ENCODE data around the gene LPP.

LPP gene

DNA sequence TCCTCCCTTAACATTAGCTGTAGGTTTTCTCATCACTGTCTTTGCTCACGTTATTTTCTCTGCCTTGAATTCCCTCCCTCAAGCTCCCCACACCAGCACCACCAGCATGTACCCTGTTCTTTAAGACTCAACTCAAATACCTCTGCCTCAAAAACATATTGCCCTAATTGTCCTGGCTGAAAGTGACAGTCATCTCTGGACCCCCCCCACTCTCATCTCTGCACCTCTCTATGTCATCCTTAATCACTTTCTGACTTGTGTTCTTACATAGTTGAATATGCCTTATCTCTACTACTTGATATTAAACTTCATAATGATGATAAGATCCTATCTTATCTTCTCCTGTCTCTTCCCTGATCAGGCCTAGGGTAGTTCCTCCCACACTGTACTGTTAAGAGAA lies 672.6 kb downstream of the LPP start:
- no peak for DNase-seq

DNA sequence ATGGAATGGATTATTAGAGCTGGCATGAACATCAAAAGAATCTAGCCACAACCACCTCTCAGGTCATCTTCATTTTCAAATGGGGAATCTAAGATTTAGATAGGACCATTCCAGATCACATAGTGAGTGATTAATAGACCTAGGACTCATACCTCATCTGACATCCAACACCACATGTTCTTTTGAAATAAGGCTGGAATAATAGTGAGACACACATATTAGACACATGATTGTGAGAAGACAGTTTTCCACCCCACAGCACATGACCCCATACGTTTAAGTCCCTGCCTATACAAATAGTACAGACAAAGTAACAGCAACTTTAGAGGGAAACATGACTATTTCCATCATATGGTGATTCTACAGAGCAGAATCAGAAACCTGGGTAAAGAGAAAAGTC lies 673.1 kb downstream of the LPP start:
- no peak for DNase-seq

DNA sequence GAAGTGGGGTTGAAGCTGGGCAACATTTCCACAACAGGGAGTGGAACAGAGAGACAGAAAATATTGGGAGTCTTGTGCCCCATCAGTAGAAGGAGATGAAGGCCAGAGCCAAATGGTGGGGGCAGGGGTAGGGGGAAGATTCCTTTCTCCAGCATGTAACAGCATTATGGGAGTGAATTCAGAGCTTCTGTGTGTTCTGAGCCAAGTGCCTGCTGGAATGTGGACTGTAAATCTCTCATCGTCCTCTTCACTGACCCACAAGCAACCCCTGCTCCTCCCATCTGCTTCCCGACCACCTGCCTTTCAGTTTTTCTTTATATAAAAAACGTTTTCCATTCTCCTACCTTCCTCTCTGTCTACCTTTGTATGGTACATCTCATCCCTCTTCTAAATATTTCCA lies 673.6 kb downstream of the LPP start:
- no peak for DNase-seq

DNA sequence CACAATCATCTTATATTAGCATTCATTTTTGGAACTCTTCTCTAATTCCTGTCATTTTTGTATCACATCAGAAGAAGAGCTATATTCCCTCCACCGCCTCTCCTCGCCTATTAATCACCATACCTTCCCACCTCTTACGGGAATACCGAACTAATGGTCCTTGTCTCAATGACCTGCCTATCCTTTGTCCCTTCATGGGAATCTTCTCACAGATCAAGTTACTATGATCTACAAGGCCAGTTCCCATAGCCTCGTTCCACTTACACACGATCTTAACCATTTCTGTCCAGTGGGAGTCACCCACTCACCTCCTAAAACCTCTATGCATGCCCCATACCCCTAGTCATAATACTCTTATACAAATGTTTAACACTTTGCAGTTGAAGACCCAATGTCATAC lies 675.2 kb downstream of the LPP start:
- no peak for DNase-seq

DNA sequence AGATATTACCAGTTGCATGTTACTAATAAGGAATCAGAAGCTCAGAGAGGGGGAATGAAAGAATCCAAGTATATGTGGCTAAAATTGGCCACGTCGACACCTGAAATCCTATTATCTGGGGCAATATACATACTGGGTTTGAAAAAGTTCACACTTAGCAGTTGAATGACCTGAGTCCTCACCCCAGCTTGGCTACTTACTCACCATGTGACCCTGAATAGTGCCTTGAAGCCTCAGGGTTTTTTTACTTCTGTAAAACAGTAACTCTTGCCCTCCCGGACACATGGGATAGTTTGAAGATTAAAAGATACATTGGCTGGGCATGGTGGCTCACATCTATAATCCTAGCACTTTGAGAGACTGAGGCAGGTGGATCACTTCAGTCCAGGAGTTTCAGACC lies 675.6 kb downstream of the LPP start:
- DNase-seq, result no peak

DNA sequence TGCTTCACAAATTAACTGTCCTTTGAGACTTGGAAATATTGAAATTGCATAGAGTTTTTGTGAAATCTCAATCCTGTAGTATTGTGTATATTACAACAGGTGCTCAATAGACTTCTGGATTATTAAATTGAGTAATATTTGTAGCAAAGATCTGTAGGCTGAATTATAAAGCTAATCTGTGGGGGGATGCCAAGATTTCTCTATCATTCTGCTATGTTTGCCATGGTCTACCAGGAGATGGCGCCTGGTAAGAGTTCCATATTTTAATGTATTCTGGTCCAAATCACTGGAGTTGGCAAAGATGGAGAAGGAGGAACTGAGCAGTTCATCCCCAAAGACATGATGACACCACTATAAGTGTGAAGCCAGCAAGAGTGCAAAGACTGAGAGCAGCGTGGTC lies 676.9 kb downstream of the LPP start:
- DNase-seq, result no peak

DNA sequence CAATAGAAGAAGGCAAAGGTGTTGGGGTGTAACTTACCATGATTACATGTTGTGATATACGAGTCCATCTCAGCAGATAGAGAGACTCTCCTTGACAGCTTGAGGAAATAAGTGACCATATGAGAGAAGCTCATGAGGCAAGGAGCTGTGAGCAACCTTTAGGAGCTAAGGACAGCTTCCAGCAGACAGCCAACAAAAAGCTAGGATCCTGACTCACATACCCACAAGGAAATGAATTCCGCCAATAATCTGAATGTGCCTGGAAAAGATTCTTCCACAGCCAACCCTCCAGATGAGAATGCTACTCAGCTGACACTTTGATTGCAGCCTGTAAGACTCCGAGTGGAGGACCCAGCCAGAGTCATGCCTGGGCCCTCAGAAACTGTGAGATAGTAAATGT lies 678.2 kb downstream of the LPP start:
- no peak for DNase-seq

DNA sequence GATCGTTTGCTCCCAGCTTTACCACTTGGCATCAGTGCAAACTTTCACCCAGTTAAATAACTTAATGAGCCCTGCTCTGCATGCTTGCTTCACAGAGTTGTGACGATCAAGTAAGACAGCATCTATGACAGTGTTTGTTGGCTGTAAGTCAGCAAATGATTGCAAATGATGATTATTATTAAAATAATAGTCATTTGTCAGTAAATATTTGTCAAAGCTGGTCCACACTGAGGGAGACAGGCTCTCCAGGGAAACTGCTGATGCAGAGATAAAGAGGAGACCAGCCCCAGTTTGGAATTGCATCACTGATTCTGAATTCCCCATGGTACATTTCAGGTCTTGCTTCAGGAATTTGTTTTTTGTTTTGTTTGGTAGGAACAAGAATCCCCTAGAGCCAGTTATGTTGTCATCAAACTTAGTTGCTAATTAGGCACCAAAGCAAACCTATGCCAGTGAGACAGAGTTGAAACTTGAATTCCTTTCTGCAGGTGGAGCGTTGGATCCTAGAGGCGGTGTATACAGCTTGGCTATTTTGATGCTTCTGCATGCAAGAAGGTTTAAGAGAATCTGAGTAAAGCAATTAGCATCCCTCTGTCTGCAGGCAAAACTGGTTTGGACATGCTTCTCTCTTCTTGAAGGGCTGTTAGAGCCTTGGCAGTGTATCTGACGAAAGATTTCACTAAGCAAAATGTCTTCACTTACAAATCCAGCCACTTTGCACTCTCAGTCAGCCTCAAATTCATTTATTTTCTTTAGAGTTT lies 679.2 kb downstream of the LPP start:
- DNase-seq, result no peak

DNA sequence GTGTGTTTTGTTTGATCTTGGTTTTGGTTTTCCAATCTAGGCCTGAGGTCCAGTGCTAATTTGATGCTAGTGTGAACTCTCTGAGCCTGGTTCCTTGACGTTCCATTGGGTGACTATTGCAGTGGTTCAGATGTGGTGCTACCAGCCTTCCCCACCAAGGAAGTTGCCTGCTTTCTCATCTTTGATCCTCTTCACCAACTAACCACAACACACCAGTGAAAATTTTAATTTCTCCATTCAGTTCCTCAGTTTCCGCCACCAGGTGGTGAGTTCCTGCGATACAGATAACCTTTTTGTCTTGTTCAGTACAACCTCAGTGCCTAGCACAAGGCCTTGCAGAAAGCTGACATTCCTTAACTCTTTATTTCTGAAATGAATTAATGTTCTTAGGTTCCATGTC lies 680.4 kb downstream of the LPP start:
- no peak for DNase-seq

DNA sequence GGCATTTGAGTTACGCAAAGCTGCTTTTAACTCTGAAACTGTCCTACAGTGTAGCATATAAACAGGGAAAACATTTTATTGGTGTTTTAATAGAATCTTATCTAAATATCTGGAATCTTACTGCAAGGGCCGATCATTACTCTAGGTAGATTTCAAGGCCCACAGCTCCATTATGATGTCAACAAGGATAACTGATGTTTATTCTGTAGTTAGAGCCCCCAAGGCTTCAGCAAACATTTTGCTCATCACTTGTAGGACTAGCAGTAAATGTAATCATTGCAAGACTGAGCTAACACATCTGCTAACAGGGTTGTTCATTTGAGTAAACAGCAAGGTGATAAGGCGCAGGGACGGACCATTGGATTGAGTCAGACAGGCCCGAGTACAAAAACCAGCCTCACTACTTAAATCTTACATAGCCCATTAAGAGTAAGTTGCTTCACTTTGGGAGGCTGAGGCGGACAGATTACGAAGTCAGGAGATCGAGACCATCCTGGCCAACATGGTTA lies 685.3 kb downstream of the LPP start:
- no peak for DNase-seq

DNA sequence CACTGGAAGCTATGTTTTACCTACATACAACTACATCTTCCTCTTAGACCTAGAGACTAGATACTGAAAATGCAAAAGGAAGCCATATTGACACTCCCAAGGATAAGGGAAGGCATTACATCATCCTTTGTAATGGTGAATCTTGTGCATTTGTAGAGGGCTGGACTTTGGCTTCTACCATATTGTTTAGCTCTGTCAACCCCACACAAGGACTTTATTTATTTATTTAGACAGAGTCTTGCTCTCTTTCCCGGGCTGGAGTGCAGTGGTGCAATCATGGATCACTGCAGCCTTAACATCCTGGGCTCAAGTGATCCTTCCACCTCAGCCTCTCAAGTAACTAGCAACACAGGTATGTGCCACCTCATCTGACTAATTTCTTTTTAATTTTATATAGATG lies 686.3 kb downstream of the LPP start:
- DNase-seq, result no peak

DNA sequence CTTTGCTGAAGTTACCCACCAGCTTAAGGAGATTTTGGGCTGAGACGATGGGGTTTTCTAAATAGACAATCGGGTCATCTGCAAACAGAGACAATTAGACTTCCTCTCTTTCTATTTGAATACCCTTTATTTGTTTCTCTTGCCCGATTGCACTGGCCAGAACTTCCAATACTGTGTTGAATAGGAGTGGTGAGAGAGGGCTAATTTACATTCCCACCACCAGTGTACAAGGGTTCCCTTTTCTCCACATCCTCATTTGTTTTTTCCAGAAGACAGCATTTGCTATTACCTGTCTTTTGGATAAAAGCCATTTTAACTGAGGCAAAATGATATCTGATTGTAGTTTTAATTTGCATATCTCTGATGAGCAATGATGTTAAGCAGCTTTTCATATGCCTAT lies 687.9 kb downstream of the LPP start:
- DNase-seq, result no peak

DNA sequence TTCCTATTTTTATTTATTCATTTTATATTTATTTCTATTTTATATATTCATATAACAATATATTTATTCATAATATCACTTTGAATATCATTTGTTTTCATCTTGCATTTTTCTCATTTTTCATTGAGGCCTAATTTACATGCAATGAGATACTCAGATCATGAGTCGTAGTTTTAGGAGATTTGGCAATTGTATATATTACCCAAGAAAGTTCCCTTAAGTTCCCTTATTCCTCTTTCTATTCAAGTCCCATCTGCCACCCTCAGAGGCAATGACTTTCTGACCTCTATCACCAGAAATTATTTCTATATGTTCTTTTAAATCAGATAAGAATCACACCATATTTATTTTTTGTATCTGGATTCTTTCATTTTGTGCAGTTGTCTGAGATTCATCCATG lies 688.7 kb downstream of the LPP start:
- DNase-seq, result no peak

DNA sequence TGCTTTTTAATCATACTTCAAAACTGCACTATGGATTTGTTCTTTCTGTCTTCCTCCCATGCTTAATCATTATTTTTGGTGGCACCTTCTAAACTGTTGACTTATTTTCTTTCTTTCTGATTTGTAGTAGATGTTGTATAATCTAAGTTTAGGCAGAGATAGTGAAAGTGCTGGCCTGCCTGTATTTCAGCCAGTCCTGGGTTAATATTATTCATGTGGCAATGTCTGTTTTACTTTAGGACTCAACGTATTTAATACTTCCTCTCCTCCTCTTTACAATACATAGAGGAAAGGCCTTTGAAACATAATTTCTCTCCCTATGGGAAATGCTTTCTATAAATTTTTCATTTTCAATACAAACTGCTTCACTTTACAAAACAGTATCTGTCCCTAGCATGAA lies 690.1 kb downstream of the LPP start:
- no peak for DNase-seq

DNA sequence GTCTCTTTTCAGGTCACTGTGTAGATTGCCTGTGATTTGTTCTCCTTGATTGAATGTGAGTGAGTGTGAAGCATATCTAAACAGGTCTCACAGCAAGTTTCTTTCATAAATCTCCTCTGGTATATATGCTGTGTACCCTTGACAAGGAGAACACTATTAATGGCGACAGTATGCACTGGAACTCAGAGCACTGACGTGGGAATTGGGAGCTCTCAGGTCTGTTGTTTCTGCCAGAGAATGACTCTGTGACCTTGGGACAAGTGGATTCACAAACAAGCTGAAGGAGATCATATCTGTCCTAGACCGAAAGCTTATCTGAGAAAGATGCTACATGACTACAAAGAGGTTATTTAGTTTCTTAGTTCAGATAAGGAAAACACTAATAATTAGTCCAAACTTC lies 691.6 kb downstream of the LPP start:
- no peak for DNase-seq

DNA sequence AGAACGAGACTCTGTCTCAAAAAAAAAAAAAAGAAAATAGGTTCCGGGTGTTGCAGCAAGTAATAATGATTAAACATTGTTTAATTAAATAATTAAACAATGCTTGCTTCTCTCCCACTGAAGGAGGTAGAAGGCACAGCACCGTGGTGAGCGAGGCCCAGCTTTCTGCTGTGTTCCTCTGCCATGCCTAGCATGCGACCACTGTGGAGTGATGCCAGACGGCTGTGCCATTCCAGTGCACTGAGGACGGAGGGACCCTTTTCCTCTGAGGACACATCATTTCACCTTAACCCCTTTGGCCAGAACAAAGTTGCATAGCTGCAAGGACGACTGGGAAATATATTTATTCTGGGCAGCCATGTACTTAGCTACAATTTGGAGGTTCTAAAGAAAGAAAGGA lies 695.0 kb downstream of the LPP start:
- DNase-seq, result no peak

DNA sequence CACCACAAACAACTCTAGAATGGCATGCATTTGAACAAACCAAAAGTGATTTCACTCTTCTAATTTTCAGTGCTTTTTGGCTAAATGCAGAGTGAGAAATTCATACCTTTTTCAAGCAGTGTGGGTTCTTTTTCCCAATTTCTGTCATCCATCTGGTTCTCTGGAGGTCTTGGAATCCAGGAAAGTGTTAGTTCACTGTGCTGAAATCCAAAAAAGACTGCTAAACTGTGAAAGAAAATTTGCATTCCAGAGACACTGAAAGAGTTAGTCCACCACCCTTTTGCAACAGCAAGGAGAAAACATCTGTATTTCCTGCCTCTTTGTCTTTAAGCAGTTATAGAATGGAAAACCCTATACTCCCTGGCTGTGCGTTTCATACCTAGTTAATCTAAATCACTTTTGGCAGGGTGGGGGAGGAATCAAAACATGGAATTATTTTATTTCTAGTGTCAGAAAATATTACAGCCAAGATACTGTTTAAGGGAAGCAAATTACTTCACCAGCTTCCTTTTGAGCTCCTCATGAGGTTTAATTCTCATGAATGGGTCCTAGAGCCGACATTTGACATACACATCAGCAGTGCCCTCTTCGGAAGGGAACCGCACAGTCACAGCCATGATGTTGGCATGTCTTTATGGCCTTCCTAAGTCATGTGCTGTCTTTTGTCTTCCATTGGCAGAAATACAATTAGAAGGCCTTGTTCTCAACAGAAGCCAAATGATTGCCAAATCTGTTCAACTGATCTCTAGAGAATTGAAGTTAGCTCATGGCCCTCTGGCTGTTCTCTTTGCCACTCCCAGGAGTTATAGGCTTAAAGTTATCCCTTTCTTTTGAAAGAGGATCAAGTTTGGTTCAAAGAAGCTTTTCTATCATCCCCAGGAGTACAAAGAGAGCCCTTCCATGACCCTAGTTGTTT lies 700.2 kb downstream of the LPP start:
- DNase-seq, result no peak

DNA sequence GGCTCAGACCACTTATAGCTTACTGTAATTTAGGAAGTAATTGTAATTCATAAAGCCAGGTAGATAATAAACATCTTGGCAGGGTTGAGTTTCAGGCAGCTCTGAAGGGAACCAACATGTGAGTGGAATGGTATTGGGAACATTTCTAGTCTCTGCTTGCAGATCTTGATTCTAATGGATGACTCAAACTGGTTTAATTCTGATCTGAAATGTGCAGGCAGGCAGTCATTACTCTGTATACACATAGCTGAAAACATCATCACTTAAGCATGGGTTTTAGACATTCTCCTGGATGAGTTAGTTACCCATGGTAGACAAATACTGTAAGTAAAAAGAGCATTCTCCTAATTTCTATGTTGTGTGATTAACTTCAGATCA lies 700.8 kb downstream of the LPP start:
- DNase-seq, result no peak

DNA sequence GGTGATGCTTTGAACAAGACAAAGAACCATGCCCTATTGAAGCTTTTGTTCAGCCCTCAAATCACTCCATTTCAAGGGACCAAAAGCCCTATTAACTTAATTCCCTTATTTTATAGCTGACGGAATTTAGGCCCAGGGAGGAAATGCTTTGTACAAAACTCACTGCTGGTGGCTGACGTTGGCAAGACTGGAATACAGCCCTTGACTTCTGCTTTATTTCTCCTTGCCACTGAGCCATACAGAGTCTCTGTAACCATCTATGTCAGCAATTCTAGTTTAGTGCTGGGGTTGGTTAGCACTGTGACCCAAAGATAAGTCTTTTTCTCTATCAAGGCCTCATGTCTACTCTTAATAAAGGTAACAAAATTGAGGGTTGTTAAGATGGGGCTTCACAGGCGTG lies 701.7 kb downstream of the LPP start:
- no peak for DNase-seq

DNA sequence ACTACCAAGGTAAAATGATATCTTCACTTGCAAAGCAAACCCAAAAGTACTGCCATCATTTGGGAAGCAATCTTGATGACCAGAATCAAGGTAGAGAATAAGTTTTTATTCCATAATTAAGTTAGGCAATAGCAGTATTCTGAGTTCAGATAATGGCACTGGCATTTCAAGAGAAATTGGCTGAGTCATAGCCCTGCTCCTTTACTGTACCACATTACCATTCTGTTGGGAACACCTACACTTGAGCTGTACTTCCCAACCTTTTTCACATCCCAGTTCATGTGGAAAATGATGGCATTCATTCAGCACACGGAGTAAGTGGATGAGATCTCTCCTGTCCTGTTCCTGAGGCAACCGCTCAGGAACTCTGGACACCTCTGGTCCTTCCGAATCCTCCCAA lies 706.2 kb downstream of the LPP start:
- no peak for DNase-seq

DNA sequence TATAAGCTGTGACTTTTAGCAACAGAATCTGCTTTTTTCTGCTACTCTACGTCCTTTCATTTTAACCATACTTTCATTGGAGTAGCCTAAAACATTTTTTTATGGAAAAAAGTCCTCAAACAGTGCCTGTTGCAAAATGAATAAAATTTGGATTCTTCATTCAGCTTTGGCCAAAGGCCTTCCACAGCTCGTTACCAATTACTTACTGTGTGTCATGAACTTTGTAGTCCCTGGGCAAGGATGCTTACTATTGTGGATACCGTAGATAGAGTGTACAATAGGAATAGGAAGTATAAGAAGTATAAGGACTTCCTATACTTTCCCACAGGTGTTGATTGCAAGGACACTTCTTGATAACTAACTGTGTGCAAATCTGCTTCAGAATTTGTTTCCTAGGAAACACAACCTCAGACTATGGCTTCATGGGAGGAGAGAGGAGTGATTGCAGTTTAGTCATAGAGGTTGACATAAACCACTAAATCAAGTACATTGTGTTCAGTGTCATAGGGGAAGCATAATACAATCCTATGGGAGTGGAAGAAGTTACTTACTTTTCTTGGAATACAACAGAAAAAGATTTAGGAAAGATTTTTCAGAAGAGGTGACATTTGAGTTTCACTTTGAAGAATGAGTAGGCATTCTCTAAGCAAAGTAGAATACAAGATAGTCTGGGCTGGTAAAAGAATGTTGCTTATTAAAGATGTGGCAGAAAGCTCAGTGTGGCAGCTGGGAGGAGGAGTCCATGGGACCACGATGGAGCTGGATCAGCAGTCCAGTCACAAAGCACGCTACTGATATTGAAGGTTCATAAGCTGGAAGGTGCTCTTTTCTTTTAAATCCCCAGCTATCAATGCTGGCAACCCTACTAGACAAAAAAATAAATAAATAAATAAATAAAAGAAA lies 708.1 kb downstream of the LPP start:
- no peak for DNase-seq

DNA sequence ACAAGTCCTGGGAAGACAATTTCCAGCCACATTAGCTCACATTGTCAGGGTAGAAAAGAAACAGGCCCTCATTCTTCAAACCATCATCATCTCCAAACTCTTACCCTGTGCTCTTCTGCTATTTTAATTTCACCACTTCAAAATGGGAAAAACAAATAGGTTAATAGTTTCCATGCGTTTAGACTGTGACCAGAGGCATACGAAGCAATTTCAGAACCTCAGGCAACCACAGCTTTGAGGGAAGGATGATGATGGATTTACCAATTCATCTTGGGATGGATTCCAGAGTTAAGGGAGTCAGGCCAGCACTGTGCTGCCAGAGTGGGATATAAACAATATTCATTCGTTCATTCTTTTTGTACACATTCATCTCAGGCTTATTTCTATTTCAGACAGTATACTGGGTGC lies 710.0 kb downstream of the LPP start:
- no peak for DNase-seq

DNA sequence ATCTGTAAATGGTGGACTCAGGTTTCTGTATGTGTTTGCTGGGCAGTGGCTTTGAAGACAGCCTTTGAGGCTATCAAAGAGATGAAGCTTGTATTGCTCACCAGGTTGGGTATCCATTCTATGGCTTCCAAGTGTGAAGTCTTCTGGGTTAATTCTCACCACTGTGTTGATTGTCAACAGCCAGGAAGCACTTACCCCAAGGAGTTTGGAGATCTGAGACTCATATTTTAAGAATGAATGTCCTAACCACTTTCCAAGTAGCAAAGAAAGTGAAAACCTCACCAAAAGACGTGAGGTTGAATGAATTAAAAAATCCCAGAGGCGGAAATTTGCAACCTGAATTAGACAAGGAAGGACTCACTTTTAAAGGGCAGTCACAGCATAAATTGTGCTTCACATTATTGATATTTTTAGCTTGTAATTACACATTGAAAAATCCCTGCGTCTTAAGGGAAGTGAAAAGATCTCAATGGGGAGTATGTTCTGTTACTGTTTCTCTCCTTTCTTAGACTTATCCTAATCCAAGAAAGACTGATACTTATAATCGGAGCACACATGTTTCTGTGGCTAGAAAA lies 713.8 kb downstream of the LPP start:
- DNase-seq, result no peak

Measured in GOT3 (cell line).